Nephron progenitor cell (in vitro differentiated cells): ENCODE results near the gene TLCD3B.
A peak's percentile ranks its signal among the peaks of the same experiment; 100 is the strongest.

ENCODE experiments used
- DNase-seq: peaks from one replicate; pipeline ENCODE4 v3.0.0; 2021
- H3K27ac Mint-ChIP-seq: 2 replicates; pipeline ENCODE4 v1.8.0; 2021; ENCODE audit warnings: mild to moderate bottlenecking, moderate library complexity, mixed read lengths
- H3K27me3 Mint-ChIP-seq: 2 replicates; pipeline ENCODE4 v1.8.0; 2021; ENCODE audit warnings: mild to moderate bottlenecking, low read depth, mixed read lengths; ENCODE audit not compliant: poor library complexity
- H3K36me3 Mint-ChIP-seq: 2 replicates; pipeline ENCODE4 v1.8.0; 2021; ENCODE audit warnings: low read depth, mixed read lengths
- H3K4me1 Mint-ChIP-seq: 2 replicates; pipeline ENCODE4 v1.8.0; 2021; ENCODE audit warnings: mixed read lengths
- H3K4me3 Mint-ChIP-seq: 2 replicates; pipeline ENCODE4 v1.8.0; 2021; ENCODE audit warnings: mild to moderate bottlenecking, moderate library complexity, mixed read lengths
- H3K9me3 Mint-ChIP-seq: 2 replicates; pipeline ENCODE4 v1.8.0; 2021; ENCODE audit warnings: mild to moderate bottlenecking, moderate library complexity, mixed read lengths
- TF ChIP-seq, protein P1 (sequence below): fragments of 200-600 bp; sonication (generic); IDR thresholded peaks from 2 replicates; pipeline ENCODE4 v1.5.0; 2021; ENCODE audit warnings: antibody characterized with exemption

Gene TLCD3B

DNA sequence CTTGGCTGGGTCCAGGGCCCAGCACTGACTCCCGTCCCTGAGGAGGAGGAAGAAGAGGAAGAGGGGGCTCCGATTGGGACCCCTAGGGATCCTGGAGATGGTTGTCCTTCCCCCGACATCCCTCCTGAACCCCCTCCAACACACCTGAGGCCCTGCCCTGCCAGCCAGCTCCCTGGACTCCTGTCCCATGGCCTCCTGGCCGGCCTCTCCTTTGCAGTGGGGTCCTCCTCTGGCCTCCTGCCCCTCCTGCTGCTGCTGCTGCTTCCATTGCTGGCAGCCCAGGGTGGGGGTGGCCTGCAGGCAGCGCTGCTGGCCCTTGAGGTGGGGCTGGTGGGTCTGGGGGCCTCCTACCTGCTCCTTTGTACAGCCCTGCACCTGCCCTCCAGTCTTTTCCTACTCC, 44.1 kb downstream of the TLCD3B start:
- Mint-ChIP-seq H3K36me3 (peaks cover 60% of the 10 kb centered on the region), H3K9me3 (no peaks in the 10 kb centered on the region), H3K27ac (peak overlapping the region; percentile 71), H3K27me3 (no peaks in the 10 kb centered on the region), H3K4me1 (peaks cover 34% of the 10 kb centered on the region), H3K4me3 (no peak overlapping the region)
- TF ChIP-seq, protein P1, sequence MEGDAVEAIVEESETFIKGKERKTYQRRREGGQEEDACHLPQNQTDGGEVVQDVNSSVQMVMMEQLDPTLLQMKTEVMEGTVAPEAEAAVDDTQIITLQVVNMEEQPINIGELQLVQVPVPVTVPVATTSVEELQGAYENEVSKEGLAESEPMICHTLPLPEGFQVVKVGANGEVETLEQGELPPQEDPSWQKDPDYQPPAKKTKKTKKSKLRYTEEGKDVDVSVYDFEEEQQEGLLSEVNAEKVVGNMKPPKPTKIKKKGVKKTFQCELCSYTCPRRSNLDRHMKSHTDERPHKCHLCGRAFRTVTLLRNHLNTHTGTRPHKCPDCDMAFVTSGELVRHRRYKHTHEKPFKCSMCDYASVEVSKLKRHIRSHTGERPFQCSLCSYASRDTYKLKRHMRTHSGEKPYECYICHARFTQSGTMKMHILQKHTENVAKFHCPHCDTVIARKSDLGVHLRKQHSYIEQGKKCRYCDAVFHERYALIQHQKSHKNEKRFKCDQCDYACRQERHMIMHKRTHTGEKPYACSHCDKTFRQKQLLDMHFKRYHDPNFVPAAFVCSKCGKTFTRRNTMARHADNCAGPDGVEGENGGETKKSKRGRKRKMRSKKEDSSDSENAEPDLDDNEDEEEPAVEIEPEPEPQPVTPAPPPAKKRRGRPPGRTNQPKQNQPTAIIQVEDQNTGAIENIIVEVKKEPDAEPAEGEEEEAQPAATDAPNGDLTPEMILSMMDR, result no peak
- no peak for DNase-seq

DNA sequence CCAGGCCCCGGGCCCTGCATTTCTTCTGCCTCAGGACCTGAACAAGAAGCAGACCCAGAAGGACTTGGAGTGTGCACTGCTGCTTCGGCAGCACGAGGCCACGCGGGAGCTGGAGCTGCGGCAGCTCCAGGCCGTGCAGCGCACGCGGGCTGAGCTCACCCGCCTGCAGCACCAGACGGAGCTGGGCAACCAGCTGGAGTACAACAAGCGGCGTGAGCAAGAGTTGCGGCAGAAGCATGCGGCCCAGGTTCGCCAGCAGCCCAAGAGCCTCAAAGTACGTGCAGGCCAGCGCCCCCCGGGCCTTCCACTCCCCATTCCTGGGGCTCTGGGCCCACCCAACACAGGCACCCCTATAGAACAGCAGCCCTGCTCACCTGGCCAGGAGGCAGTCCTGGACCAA, 44.8 kb downstream of the TLCD3B start:
- DNase-seq, result no peak
- H3K4me3 Mint-ChIP-seq, result no peak overlapping the region
- H3K36me3 Mint-ChIP-seq, result peaks cover 63% of the 10 kb centered on the region
- peak overlapping the region; percentile 71 for H3K27ac Mint-ChIP-seq
- no peaks in the 10 kb centered on the region for H3K27me3 Mint-ChIP-seq
- peaks cover 28% of the 10 kb centered on the region for H3K4me1 Mint-ChIP-seq
- TF ChIP-seq, protein P1, result no peak
- H3K9me3 Mint-ChIP-seq, result no peaks in the 10 kb centered on the region

GRCh38 chr16:29985271-29985811, 45.7 kb downstream of the TLCD3B start:
- no peak overlapping the region for H3K4me3 Mint-ChIP-seq
- H3K4me1 Mint-ChIP-seq, result peaks cover 23% of the 10 kb centered on the region
- no peaks in the 10 kb centered on the region for H3K27me3 Mint-ChIP-seq
- H3K9me3 Mint-ChIP-seq, result no peaks in the 10 kb centered on the region
- peaks cover 65% of the 10 kb centered on the region for H3K36me3 Mint-ChIP-seq
- TF ChIP-seq, protein P1, result no peak
- H3K27ac Mint-ChIP-seq, result no peak overlapping the region
- no peak for DNase-seq

GRCh38 chr16:29984764-29985147, 46.3 kb downstream of the TLCD3B start:
- Mint-ChIP-seq H3K9me3 (no peaks in the 10 kb centered on the region), H3K27me3 (no peaks in the 10 kb centered on the region)

DNA sequence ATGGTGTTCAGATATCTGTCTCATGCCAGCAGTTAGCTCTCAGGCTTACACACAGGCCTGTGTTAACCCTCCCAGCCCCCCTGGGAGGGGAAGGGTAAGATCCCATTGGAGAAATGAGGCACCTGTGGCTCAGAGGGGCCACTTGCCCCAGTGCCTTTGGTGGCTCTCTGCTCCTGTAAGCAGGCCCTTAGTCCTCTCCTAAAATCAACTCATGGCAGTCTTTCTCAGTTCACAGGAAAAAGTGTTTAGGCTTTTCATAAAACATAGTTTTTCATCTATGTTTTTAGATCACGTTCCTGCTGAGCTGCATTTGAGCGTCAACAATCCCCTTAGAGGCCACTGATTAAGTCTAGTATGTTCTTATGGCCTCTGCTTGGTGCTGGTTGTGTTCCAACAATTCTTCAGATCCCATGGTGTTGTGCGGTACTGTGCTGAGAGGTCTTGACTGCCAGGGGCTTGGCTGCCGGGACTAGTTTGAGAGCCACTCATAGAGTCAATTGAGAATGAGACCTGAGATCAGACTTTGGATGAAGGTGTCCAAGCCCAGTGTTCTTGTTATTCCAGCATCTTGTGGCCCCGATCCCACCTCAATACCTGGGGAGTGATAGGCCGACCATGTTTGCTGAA, 46.8 kb downstream of the TLCD3B start:
- Mint-ChIP-seq H3K27me3 (no peaks in the 10 kb centered on the region), H3K36me3 (peaks cover 63% of the 10 kb centered on the region), H3K27ac (peak overlapping the region; percentile 34), H3K9me3 (no peaks in the 10 kb centered on the region), H3K4me1 (peaks cover 20% of the 10 kb centered on the region), H3K4me3 (no peak overlapping the region)
- TF ChIP-seq, protein P1, result no peak
- no peak for DNase-seq

More at GRCh38 chr16:29984764-29985147, 46.3 kb downstream of the TLCD3B start:
- peak overlapping the region; percentile 34 for H3K27ac Mint-ChIP-seq
- peaks cover 63% of the 10 kb centered on the region for H3K36me3 Mint-ChIP-seq
- no peak for DNase-seq
- TF ChIP-seq, protein P1, result no peak
- no peak overlapping the region for H3K4me3 Mint-ChIP-seq
- peaks cover 21% of the 10 kb centered on the region for H3K4me1 Mint-ChIP-seq
